A549 (cell line): ENCODE measurements around the gene PDZD2. TPM values are rescaled to one million over a fixed set of nuclear protein-coding genes. Genes with fewer than 3 reads are reported as not detected.

Source experiments
- ATAC-seq, 2 experiments: fragments of 200-7000 bp in 1 of 2; fragments of >200 bp in 1 of 2; cut with Nextera tagmentation in 1 of 2; cut with Tn5 transposase in 1 of 2; 3 replicates each; pipeline versions ENCODE4 v1.8.0 to v1.9.1; 2018 to 2020; ENCODE audit warnings: mild to moderate bottlenecking in 1 of 2, moderate library complexity in 1 of 2
- CTCF ChIA-PET: fragments of 300-600 bp; sonication (Branson Sonifier 250); formaldehyde crosslinking; extraction: SDS; loops from one replicate; lab custom pipeline; 2021; ENCODE audit warnings: antibody characterized with exemption, inconsistent platforms; lab: Yijun Ruan, JAX
- POLR2A ChIA-PET: fragments of 350-600 bp; formaldehyde crosslinking; extraction: SDS; loops from one replicate; lab custom pipeline; 2021; ENCODE audit warnings: antibody characterized with exemption, inconsistent platforms; lab: Yijun Ruan, JAX
- DNase-seq, 2 experiments: peaks; one replicate each; pipeline versions ENCODE4 v3.0.0 to v3.0.0-alpha.2; 2011 to 2016; ENCODE audit warnings: low read depth in 1 of 2, low spot score in 1 of 2
- FAIRE-seq: peaks from 2 replicates; lab custom pipeline; 2011; peaks lifted over from hg19 to GRCh38; lab: Jason Lieb, UNC
- H3K27ac ChIP-seq, 2 experiments: fragments of >200 bp; sonication (Bioruptor Twin); formaldehyde crosslinking; 3 replicates each; pipeline ENCODE4 v1.5.1; 2016 to 2017
- H3K4me1 ChIP-seq: fragments of >200 bp; sonication (Bioruptor Twin); formaldehyde crosslinking; 3 replicates; pipeline ENCODE4 v1.6.1; 2016
- H3K4me2 ChIP-seq: fragments of >200 bp; sonication (Bioruptor Twin); formaldehyde crosslinking; 3 replicates; pipeline ENCODE4 v1.6.1; 2016
- H3K4me3 ChIP-seq: fragments of >200 bp; sonication (Bioruptor Twin); formaldehyde crosslinking; 3 replicates; pipeline ENCODE4 v1.5.1; 2016
- H3K9me3 ChIP-seq: fragments of >200 bp; sonication (Bioruptor Twin); formaldehyde crosslinking; 3 replicates; pipeline ENCODE4 v1.6.1; 2016
- BCL3 ChIP-seq: fragments of >200 bp; sonication (Bioruptor Twin); formaldehyde crosslinking; IDR thresholded peaks from 3 replicates; pipeline ENCODE4 v1.6.1; 2016
- EHF ChIP-seq: fragments of 250-450 bp; sonication (Bioruptor Pico); IDR thresholded peaks from 2 replicates; pipeline ENCODE4 v1.5.0; 2020; ENCODE audit warnings: mild to moderate bottlenecking
- EHMT2 ChIP-seq: fragments of 200-600 bp; sonication (generic); IDR thresholded peaks from 2 replicates; pipeline ENCODE4 v1.6.1; 2016; ENCODE audit warnings: antibody characterized with exemption, low read depth, mild to moderate bottlenecking, moderate library complexity
- EP300 ChIP-seq, 2 experiments: fragments of >200 bp; sonication (Bioruptor Twin); formaldehyde crosslinking; IDR thresholded peaks; 2 replicates in 1 of 2; 3 replicates in 1 of 2; pipeline ENCODE4 v1.6.1; 2016 to 2017
- FOSB ChIP-seq: fragments of 250-450 bp; sonication (Bioruptor Pico); IDR thresholded peaks from 2 replicates; pipeline ENCODE4 v1.5.0; 2020; ENCODE audit warnings: mild to moderate bottlenecking, moderate library complexity
- FOSL2 ChIP-seq, 2 experiments: fragments of 450-650 bp in 1 of 2; fragments of >200 bp in 1 of 2; sonication (Bioruptor Twin) in 1 of 2; formaldehyde crosslinking; IDR thresholded peaks; 2 replicates each; pipeline versions ENCODE4 v1.5.0 to v1.6.1; 2016 to 2020; ENCODE audit warnings: mild to moderate bottlenecking in 1 of 2, moderate library complexity in 1 of 2
- HDAC2 ChIP-seq: fragments of 200-600 bp; sonication (generic); IDR thresholded peaks from 2 replicates; pipeline ENCODE4 v1.6.1; 2016
- HEYL ChIP-seq: fragments of 250-450 bp; sonication (Bioruptor Pico); IDR thresholded peaks from 2 replicates; pipeline ENCODE4 v1.8.0; 2021; ENCODE audit warnings: mild to moderate bottlenecking, moderate library complexity
- HOXA7 ChIP-seq: fragments of 250-450 bp; sonication (Bioruptor Pico); IDR thresholded peaks from 2 replicates; pipeline ENCODE4 v1.5.0; 2020; ENCODE audit warnings: mild to moderate bottlenecking, moderate library complexity
- HOXB13 ChIP-seq: fragments of 250-450 bp; sonication (Bioruptor Pico); IDR thresholded peaks from 2 replicates; pipeline ENCODE4 v1.5.0; 2020; ENCODE audit warnings: low read depth, mild to moderate bottlenecking, moderate library complexity
- JUN ChIP-seq, 2 experiments: fragments of >200 bp; sonication (Bioruptor Twin); formaldehyde crosslinking; IDR thresholded peaks; 2 replicates in 1 of 2; 3 replicates in 1 of 2; pipeline ENCODE4 v1.6.1; 2016 to 2017
- MAFK ChIP-seq: fragments of 450-650 bp; IDR thresholded peaks from 2 replicates; pipeline ENCODE4 v1.6.1; 2014; ENCODE audit not compliant: partially characterized antibody
- MAZ ChIP-seq: fragments of 150-350 bp; IDR thresholded peaks from 2 replicates; pipeline ENCODE4 v1.6.1; 2014; ENCODE audit warnings: antibody characterized with exemption, low read depth, low read length, borderline replicate concordance
- MYC ChIP-seq: IDR thresholded peaks from 2 replicates; pipeline ENCODE4 v1.6.1; 2012; ENCODE audit warnings: mild to moderate bottlenecking, inconsistent platforms, low read length, improper control_type of control experiment, borderline replicate concordance
- POLR2A ChIP-seq: IDR thresholded peaks from 2 replicates; pipeline ENCODE4 v1.6.1; 2012; ENCODE audit warnings: mild to moderate bottlenecking, low read length
- POLR2AphosphoS2 ChIP-seq: conservative IDR thresholded peaks from 2 replicates; pipeline ENCODE4 v1.6.1; 2012; ENCODE audit warnings: low read length, improper control_type of control experiment, inconsistent platforms
- RAD21 ChIP-seq, 2 experiments: fragments of >200 bp in 1 of 2; sonication (Bioruptor Twin) in 1 of 2; formaldehyde crosslinking in 1 of 2; IDR thresholded peaks in 1 of 2; conservative IDR thresholded peaks in 1 of 2; 2 replicates in 1 of 2; 3 replicates in 1 of 2; pipeline ENCODE4 v1.6.1; 2012 to 2018; ENCODE audit warnings: inconsistent platforms in 1 of 2
- RCOR1 ChIP-seq: fragments of 150-350 bp; IDR thresholded peaks from 2 replicates; pipeline ENCODE4 v1.6.1; 2014; ENCODE audit warnings: antibody characterized with exemption, low read length, low read depth
- REST ChIP-seq: fragments of 200-600 bp; sonication (generic); IDR thresholded peaks from 2 replicates; pipeline ENCODE4 v1.6.1; 2016; ENCODE audit warnings: antibody characterized with exemption, mild to moderate bottlenecking, moderate library complexity
- RNF2 ChIP-seq: fragments of 200-600 bp; sonication (generic); IDR thresholded peaks from 2 replicates; pipeline ENCODE4 v1.6.1; 2016; ENCODE audit warnings: low read depth, mild to moderate bottlenecking, antibody characterized with exemption, moderate library complexity, borderline replicate concordance
- SREBF2 ChIP-seq: fragments of 450-650 bp; IDR thresholded peaks from 2 replicates; pipeline ENCODE4 v1.6.1; 2014; ENCODE audit warnings: mild to moderate bottlenecking, moderate library complexity
- ZC3H11A ChIP-seq: fragments of 450-650 bp; IDR thresholded peaks from 2 replicates; pipeline ENCODE4 v1.6.1; 2014; ENCODE audit warnings: antibody characterized with exemption, mild to moderate bottlenecking
- ZFP36 ChIP-seq: fragments of 450-650 bp; IDR thresholded peaks from 2 replicates; pipeline ENCODE4 v1.6.1; 2014; ENCODE audit warnings: borderline replicate concordance; ENCODE audit not compliant: partially characterized antibody
- ZNF302 ChIP-seq: fragments of 250-450 bp; sonication (Bioruptor Pico); IDR thresholded peaks from 2 replicates; pipeline ENCODE4 v1.9.0; 2021; ENCODE audit warnings: inconsistent platforms, mild to moderate bottlenecking, moderate library complexity
- ZSCAN20 ChIP-seq: fragments of 250-450 bp; sonication (Bioruptor Pico); IDR thresholded peaks from 2 replicates; pipeline ENCODE4 v1.8.0; 2022; ENCODE audit warnings: mild to moderate bottlenecking, moderate library complexity
- WGBS: methylation state at CpG from one replicate; pipeline ENCODE4 v1.1.6; 2017; ENCODE audit errors: missing lambda C conversion rate; 5-methylcytosine and 5-hydroxymethylcytosine counted together
- polyA plus RNA-seq, 4 experiments: library from polyadenylated mRNA; depleted of rRNA in 3 of 4; stranded (reverse); fragments of >200 nt; fragmentation: RNase III in 1 of 4; extraction: RNeasy Plus Mini Kit Qiagen cat#74134 plus additional on column Dnase treatment in 1 of 4; gene quantifications; 2 replicates in 3 of 4; 3 replicates in 1 of 4; pipeline ENCODE4 v1.2.3, GENCODE V29; 2011 to 2017
- TF ChIP-seq, protein P1 (sequence below): IDR thresholded peaks from 2 replicates; pipeline ENCODE4 v1.6.1; 2012; ENCODE audit warnings: low read depth, borderline replicate concordance

PDZD2 gene
- polyA plus RNA-seq, 2 of the 4 experiments (the other 2 are of a cell fraction), result 0.06 to 0.09 TPM

GRCh38 chr5:32061236-32061635 lies 422.3 kb downstream of the PDZD2 start:
- POLR2A ChIA-PET, result no interaction called here
- CTCF ChIA-PET, result interaction anchor here (0.6 to 3.3 kb wide), 5 partner anchors 16 to 275 kb away, joined by 3 to 14 read pairs (median 4); no protein-coding TSS in a partner anchor
- peaks cover 33% of the 10 kb centered on the region for H3K4me1 ChIP-seq
- no peak overlapping the region for H3K4me3 ChIP-seq
- ATAC-seq (no peak), DNase-seq (no peak), FAIRE-seq (no peak)
- TF ChIP-seq HDAC2, result no peak
- no peak for TF ChIP-seq MAZ
- no peak for TF ChIP-seq SREBF2
- TF ChIP-seq ZFP36, result no peak
- no peak for TF ChIP-seq POLR2AphosphoS2
- TF ChIP-seq HOXA7 (CRISPR knock-in tag), result no peak
- no peak for TF ChIP-seq REST
- TF ChIP-seq, protein P1, sequence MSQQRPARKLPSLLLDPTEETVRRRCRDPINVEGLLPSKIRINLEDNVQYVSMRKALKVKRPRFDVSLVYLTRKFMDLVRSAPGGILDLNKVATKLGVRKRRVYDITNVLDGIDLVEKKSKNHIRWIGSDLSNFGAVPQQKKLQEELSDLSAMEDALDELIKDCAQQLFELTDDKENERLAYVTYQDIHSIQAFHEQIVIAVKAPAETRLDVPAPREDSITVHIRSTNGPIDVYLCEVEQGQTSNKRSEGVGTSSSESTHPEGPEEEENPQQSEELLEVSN, result no peak
- TF ChIP-seq BCL3, result no peak
- TF ChIP-seq EP300 (IDR thresholded peaks at IDR 0.05), result no peak
- TF ChIP-seq JUN (IDR thresholded peaks at IDR 0.05), result no peak
- TF ChIP-seq MYC, result no peak
- TF ChIP-seq ZSCAN20, result no peak
- H3K4me2 ChIP-seq, result no peak overlapping the region
- H3K27ac ChIP-seq, result peak overlapping the region; percentile 36 to 68; a peak in 2 of 6 replicates
- H3K9me3 ChIP-seq, result peaks cover 4% of the 10 kb centered on the region; the same call in 1 of the 3 replicates
- 48% methylated on average over 2 of the region's 2 CpGs for WGBS

DNA sequence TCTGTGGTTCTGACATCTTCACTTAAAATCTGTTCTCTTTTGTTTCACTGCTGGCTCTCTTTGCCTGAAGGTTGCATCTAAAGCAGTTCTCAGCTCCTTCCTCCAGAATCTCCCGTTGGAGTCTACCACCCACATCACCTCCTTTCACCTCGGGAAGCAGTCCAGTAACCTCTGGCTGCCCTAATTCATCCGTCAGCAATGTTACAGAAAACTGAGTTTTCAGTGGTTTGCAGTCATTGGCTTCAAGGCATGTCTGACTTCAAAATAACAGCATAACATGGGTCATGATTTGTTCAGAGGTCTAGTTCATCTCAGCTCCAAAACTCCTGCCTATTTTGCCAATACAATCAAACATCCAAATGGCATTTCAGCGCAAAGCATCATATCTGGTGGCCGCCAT lies 427.5 kb downstream of the PDZD2 start:
- ATAC-seq, result no peak
- ChIA-PET CTCF (interaction anchor here (1.7 to 2.0 kb wide), 2 partner anchors 8 to 241 kb away, joined by 5 to 7 read pairs; no protein-coding TSS in a partner anchor), POLR2A (no interaction called here)
- TF ChIP-seq HOXB13 (CRISPR knock-in tag), result no peak
- TF ChIP-seq SREBF2, result no peak
- no peak for TF ChIP-seq ZSCAN20
- no peak for TF ChIP-seq MAZ
- TF ChIP-seq HDAC2, result no peak
- TF ChIP-seq RNF2, result no peak
- no peak for TF ChIP-seq MYC
- TF ChIP-seq RAD21 (conservative IDR thresholded peaks at IDR 0.05 in 1 of 2, IDR thresholded peaks at IDR 0.05 in 1 of 2), result no peak
- TF ChIP-seq, protein P1, result no peak
- TF ChIP-seq MAFK, result no peak
- TF ChIP-seq FOSB (CRISPR knock-in tag), result no peak
- TF ChIP-seq EHF (CRISPR knock-in tag), result no peak
- TF ChIP-seq ZC3H11A, result no peak
- TF ChIP-seq ZNF302, result no peak
- TF ChIP-seq EHMT2, result no peak
- no peak for TF ChIP-seq POLR2A
- TF ChIP-seq FOSL2 (IDR thresholded peaks at IDR 0.05), result no peak
- no peak for TF ChIP-seq FOSL2 (CRISPR knock-in tag; IDR thresholded peaks at IDR 0.05)
- no peak for TF ChIP-seq BCL3
- TF ChIP-seq RCOR1, result no peak
- no peak for TF ChIP-seq HEYL
- Histone ChIP-seq H3K4me1 (peaks cover 5% of the 10 kb centered on the region; the same call in 1 of the 3 replicates), H3K9me3 (no peaks in the 10 kb centered on the region), H3K4me2 (no peak overlapping the region), H3K4me3 (no peak overlapping the region), H3K27ac (no peak overlapping the region)
- 65% methylated on average over 5 of the region's 5 CpGs for WGBS
- no peak for DNase-seq
- no peak for FAIRE-seq
